NCI-H345 treated with DMSO at 0.1 percent for 48 hours (cell line): ENCODE data around the gene FZD2.
"Not testable (repeated sequence)": the region's sequence is repeated elsewhere in the genome, so short reads cannot be mapped to it uniquely, and the experiment has no call there.

ENCODE experiments used
- DNase-seq: peaks from one replicate; lab custom pipeline; 2025; ENCODE audit not compliant: unreplicated experiment; lab: John Stamatoyannopoulos, UW

Gene FZD2

DNA sequence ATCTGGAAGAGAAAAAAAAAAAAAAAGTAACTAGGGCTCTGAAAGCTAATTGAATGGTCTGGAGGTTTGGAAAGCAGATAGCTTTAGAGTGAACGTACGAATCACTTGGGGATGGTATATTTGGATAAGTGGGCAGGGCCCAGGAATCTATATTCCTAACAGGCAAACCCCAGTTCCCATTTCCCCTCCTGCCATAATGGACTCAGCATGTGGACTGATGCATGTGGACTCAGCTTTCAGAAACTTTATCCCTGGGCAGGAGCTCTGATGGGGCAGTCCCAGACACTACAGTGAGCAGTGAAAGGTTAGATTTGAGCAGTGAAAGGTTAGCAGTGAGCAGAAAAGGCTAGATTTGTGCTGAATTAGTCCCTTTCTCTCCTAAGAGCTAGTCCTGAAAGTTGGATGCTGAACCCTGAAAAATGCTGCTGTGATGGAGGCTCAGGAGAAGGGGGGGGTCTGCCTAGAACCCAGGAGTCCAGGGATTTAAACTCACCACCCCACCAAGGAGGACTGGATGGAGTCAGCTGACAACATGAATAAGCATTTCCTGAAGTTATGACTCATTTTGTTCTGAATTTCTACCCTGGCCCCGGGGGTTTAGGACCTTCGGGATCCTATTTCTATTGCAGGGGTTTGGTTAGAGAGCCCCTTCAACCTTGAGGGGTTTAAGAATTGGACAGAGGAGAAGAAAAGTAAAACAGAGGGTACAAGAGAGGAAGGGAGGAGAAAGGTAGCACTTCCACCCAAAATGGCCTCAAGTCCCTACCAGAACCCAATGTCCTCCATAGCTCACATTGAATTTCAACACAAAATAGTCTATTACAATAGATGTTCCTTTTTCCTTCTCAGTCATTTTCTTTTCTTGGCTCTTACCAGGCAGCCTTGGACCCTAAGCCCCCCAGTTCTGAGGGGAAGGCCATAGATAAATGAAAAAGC, 10.3 kb upstream of the FZD2 start:
- DNase-seq = no peak

- DNase-seq = no peak
Observed at GRCh38 chr17:44547625-44548267, 9.5 kb upstream of the FZD2 start.

GRCh38 chr17:44548376-44549230, 8.7 kb upstream of the FZD2 start:
- no peak for DNase-seq

GRCh38 chr17:44549686-44550085, 7.6 kb upstream of the FZD2 start:
- DNase-seq = no peak

GRCh38 chr17:44552361-44552760, 4.9 kb upstream of the FZD2 start:
- DNase-seq = no peak

- no peak for DNase-seq
Observed at GRCh38 chr17:44555099-44555498, 2.2 kb upstream of the FZD2 start.

DNA sequence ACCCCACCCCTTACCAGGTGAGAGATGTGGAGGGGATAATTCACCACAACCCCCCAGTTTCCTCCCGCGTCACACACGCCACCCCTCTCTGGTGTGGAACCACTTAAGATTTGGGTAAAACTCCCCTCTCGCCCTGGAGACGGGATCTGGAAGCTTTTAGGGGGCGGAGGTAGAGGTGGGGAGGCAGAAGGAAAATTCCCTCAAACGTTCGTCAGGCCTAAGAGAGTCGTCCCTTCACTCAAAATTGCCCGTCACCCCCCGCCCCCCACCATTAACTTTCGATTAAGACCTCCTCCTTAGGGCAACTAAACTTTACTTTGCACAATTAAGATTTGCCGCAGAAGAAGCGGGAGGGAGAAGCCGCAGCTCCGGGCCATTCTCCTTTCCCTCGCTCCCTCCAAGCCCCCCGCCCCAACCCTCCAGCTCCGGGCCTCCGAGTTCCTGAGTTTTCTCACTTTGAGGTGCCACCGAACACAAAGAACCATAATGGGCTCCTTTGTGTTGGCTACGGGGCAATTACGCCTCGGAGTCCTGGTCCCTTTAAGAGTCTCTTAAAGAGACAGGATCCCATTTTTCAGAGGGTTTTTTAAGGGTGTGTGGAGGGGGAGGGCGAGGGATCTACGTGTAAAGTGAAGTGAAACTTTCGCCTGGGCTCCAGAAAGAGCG, 985 bp upstream of the FZD2 start:
- DNase-seq = peak; percentile 26

- DNase-seq = no peak
Observed at GRCh38 chr17:44557651-44558285, 484 bp downstream of the FZD2 start.

DNA sequence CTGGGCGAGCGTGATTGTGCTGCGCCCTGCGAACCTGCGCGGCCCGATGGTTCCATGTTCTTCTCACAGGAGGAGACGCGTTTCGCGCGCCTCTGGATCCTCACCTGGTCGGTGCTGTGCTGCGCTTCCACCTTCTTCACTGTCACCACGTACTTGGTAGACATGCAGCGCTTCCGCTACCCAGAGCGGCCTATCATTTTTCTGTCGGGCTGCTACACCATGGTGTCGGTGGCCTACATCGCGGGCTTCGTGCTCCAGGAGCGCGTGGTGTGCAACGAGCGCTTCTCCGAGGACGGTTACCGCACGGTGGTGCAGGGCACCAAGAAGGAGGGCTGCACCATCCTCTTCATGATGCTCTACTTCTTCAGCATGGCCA, 1.0 kb downstream of the FZD2 start:
- DNase-seq = no peak

GRCh38 chr17:44558710-44559633, 1.7 kb downstream of the FZD2 start:
- DNase-seq = no peak

GRCh38 chr17:44559634-44560554, 2.6 kb downstream of the FZD2 start:
- no peak for DNase-seq

- DNase-seq = no peak
Observed at GRCh38 chr17:44561237-44561623, 3.9 kb downstream of the FZD2 start.

DNA sequence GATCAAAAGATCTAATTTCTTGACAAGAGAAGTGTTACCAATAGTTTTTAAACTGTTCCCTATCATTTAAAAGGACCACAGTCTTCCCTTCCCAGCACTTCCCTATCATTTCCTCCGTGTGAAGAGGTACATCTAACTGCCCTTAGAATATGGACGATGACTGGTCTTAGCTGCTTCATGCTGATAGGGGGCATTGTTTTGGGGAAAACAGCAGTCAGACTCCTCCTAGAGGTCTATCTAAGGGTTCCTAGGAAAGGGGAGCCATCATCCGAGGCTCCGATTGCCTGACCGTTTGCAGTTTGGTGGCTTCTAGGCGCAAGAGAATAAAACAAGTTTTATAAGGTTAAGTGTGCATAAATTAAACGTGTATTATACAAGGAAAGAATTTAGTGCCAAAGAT, 7.1 kb downstream of the FZD2 start:
- DNase-seq = no peak

- no peak for DNase-seq
Observed at GRCh38 chr17:44565866-44566443, 8.7 kb downstream of the FZD2 start.

GRCh38 chr17:44568311-44568944, 11.1 kb downstream of the FZD2 start:
- DNase-seq = not testable (repeated sequence)

DNA sequence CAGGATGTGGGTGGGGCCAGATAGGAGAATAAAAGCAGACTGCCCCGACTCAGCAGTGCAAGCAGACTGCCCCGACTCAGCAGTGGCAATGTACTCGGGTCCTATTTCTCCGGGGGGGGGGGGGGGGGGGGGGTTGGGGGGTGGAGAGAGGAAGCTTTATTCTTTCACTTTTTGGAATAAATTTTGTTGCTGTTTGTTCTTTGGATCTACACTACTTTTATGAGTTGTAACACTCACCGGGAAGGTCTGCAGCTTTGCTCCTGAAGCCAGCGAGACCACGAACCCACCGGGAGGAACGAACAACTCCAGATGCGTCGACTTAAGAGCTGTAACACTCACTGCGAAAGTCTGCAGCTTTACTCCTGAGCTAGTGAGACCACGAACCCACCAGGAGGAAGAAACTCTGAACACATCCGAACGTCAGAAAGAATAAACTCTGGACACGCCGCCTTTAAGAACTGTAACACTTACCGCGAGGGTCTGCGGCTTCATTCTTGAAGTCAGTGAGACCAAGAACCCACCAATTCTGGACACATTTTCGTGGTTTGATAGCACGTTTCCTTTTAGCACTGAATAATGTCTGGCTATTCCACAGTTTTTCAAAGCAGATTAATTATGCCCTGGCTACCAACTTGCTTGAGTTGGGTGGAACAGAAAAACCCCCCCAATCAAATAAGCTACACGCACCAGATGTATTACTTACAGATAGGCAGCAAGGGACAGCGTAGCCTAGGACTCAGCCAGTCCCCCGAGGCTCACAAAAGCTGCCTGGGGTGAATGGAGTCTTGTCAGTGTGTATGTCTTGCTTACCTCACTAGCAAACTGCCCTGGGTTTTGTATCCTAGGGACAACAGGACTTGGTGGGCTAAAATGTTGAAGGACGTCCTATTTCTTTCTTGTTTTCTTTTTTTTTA, 11.9 kb downstream of the FZD2 start:
- no peak for DNase-seq

DNA sequence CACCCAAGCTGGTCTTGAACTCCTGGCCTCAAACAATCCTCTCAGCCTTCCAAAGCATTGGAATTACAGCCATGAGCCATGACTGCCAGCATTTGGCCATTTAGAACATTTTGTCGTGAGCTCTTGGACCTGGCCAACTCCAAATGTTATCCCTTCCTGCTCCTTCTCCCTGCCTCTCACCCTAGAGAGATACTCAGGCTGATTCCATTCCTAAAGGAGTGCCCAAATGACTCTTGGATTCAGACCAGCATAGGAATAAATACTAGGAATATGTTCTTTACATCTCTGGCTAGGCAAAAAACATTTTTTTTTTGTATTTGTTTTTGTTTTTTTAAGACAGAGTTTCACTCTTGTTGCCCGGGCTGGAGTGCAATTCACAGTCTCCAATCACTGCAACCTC, 15.5 kb downstream of the FZD2 start:
- DNase-seq = no peak
